K562 (cell line): Measurements from ENCODE around the gene CDYL2. TPM values are rescaled to one million over a fixed set of nuclear protein-coding genes. Genes with fewer than 3 reads are reported as not detected.

ENCODE experiments used
- ATAC-seq: fragments of 200-7000 bp; cut with Tn5 transposase; 3 replicates; pipeline ENCODE4 v1.9.1; 2020; ENCODE audit warnings: moderate library complexity
- BruUV-seq: library from RNA; stranded (reverse); fragments of 400-500 nt; replicated peaks from 2 replicates; lab custom pipeline; 2021; lab: Mats Ljungman, UMichigan
- CTCF ChIA-PET: fragments of 300-600 bp; formaldehyde crosslinking; extraction: SDS; loops from one replicate; lab custom pipeline; 2021; ENCODE audit warnings: low intra/inter-chr PET ratio; lab: Yijun Ruan, JAX
- POLR2A ChIA-PET: fragments of 300-600, 350-650 bp; sonication (Branson Sonifier 250); formaldehyde crosslinking; extraction: SDS; loops from one replicate; lab custom pipeline; 2021; ENCODE audit warnings: antibody characterized with exemption, inconsistent platforms; lab: Yijun Ruan, JAX
- DNase-seq, 4 experiments: peaks; one replicate each; pipeline versions ENCODE4 v3.0.0 to v3.0.0-alpha.2; 2011 to 2018; ENCODE audit warnings: low spot score in 3 of 4, mixed read lengths in 3 of 4; ENCODE audit errors: extremely low read depth in 1 of 4
- FAIRE-seq: peaks from 2 replicates; lab custom pipeline; 2011; peaks lifted over from hg19 to GRCh38; lab: Jason Lieb, UNC
- H2AFZ ChIP-seq: 2 replicates; pipeline ENCODE4 v1.6.0; 2011; ENCODE audit warnings: low read depth, low read length, control low read depth, inconsistent platforms
- H3K27ac ChIP-seq: fragments of 200-600 bp; 3 replicates; pipeline ENCODE4 v1.8.0; 2011; ENCODE audit warnings: low read depth, mild to moderate bottlenecking, control low read depth, inconsistent platforms, low read length, moderate library complexity, mixed read lengths; ENCODE audit errors: extremely low read depth
- H3K27me3 ChIP-seq, 2 experiments: fragments of 300-600 bp in 1 of 2; 2 replicates in 1 of 2; 3 replicates in 1 of 2; pipeline versions ENCODE4 v1.6.0 to v1.8.0; 2011; ENCODE audit warnings: inconsistent platforms in 2 of 2, low read length in 2 of 2, mild to moderate bottlenecking in 1 of 2, mixed read lengths in 1 of 2, moderate library complexity in 1 of 2; ENCODE audit not compliant: control insufficient read depth in 2 of 2, insufficient read depth in 2 of 2
- H3K36me3 ChIP-seq: fragments of 300-600 bp; 3 replicates; pipeline ENCODE4 v1.8.0; 2011; ENCODE audit warnings: mild to moderate bottlenecking, low read length, inconsistent platforms; ENCODE audit not compliant: control insufficient read depth, insufficient read depth
- H3K4me1 ChIP-seq, 2 experiments: fragments of 200-600 bp in 1 of 2; replicated peaks in 1 of 2; 2 replicates in 1 of 2; 3 replicates in 1 of 2; pipeline versions ENCODE4 v1.5.1 to v1.8.0; 2011; ENCODE audit warnings: inconsistent platforms in 2 of 2, low read length in 2 of 2, mild to moderate bottlenecking in 1 of 2, mixed read lengths in 1 of 2, moderate library complexity in 1 of 2; ENCODE audit not compliant: control insufficient read depth in 2 of 2, insufficient read depth in 2 of 2
- H3K4me2 ChIP-seq: 2 replicates; pipeline ENCODE4 v1.6.1; 2011; ENCODE audit warnings: low read length, control low read depth, inconsistent platforms, mixed read lengths; ENCODE audit not compliant: insufficient read depth
- H3K4me3 ChIP-seq: fragments of 200-600 bp; sonication (generic), shearing (Covaris generic); 2 replicates; pipeline ENCODE4 v1.5.1; 2016; ENCODE audit warnings: control low read depth, inconsistent platforms
- H3K79me2 ChIP-seq: fragments of 200-600 bp; 3 replicates; pipeline ENCODE4 v1.8.0; 2011; ENCODE audit warnings: low read length, inconsistent platforms; ENCODE audit not compliant: control insufficient read depth, insufficient read depth
- H3K9ac ChIP-seq, 2 experiments: 2 replicates each; pipeline versions ENCODE4 v1.6.0 to v1.6.1; 2011; ENCODE audit warnings: low read depth in 2 of 2, low read length in 2 of 2, control low read depth in 1 of 2, inconsistent platforms in 1 of 2, mild to moderate bottlenecking in 1 of 2, mixed read lengths in 1 of 2; ENCODE audit not compliant: insufficient read depth in 1 of 2
- H3K9me1 ChIP-seq: one replicate; pipeline ENCODE4 v1.6.0; 2011; ENCODE audit warnings: inconsistent platforms, mild to moderate bottlenecking, low read length, moderate library complexity; ENCODE audit not compliant: control insufficient read depth, insufficient read depth
- H3K9me3 ChIP-seq: replicated peaks from 2 replicates; pipeline ENCODE4 v1.5.1; 2011; ENCODE audit warnings: low read depth, low read length, inconsistent platforms; ENCODE audit not compliant: control insufficient read depth, insufficient read depth
- H4K20me1 ChIP-seq: replicated peaks from 2 replicates; pipeline ENCODE4 v1.6.1; 2011; ENCODE audit warnings: low read length, inconsistent platforms, mixed read lengths; ENCODE audit not compliant: control insufficient read depth, insufficient read depth
- ADNP ChIP-seq: fragments of 200-800 bp; sonication (Bioruptor generic); IDR thresholded peaks from 2 replicates; pipeline ENCODE4 v1.6.1; 2016; ENCODE audit warnings: missing genetic modification characterization, missing compliant biosample characterization
- ASH1L ChIP-seq: fragments of 450-650 bp; IDR thresholded peaks from 2 replicates; pipeline ENCODE4 v1.6.1; 2018; ENCODE audit warnings: borderline replicate concordance, mild to moderate bottlenecking, low read depth; ENCODE audit not compliant: partially characterized antibody
- C11orf30 ChIP-seq: fragments of 450-650 bp; IDR thresholded peaks from 2 replicates; pipeline ENCODE4 v1.6.1; 2016; ENCODE audit warnings: low read depth, mild to moderate bottlenecking
- HDAC8 ChIP-seq: fragments of 450-650 bp; IDR thresholded peaks from 2 replicates; pipeline ENCODE4 v1.6.1; 2016; ENCODE audit warnings: mild to moderate bottlenecking, missing genetic modification characterization, moderate library complexity, missing compliant biosample characterization
- HSF4 ChIP-seq: fragments of 250-450 bp; sonication (Bioruptor Pico); IDR thresholded peaks from 2 replicates; pipeline ENCODE4 v2.1.2; 2022; ENCODE audit warnings: mild to moderate bottlenecking, moderate library complexity, borderline replicate concordance
- MAFG ChIP-seq: fragments of 450-650 bp; conservative IDR thresholded peaks from 2 replicates; pipeline ENCODE4 v1.6.1; 2016; ENCODE audit warnings: missing genetic modification characterization, missing compliant biosample characterization
- POLR2G ChIP-seq: fragments of 200-400 bp; formaldehyde crosslinking; IDR thresholded peaks from 2 replicates; pipeline ENCODE4 v1.6.1; 2017; ENCODE audit warnings: low read depth, mild to moderate bottlenecking, antibody characterized with exemption, low read length, moderate library complexity
- TEAD4 ChIP-seq, 2 experiments: sonication (generic) in 1 of 2; formaldehyde crosslinking in 1 of 2; IDR thresholded peaks; 2 replicates each; pipeline versions ENCODE4 v1.6.1 to v1.8.0; 2012 to 2022; ENCODE audit warnings: borderline replicate concordance in 1 of 2, inconsistent platforms in 1 of 2, low read length in 1 of 2, mild to moderate bottlenecking in 1 of 2, missing genetic modification reagents in 1 of 2
- ZFPM2 ChIP-seq: fragments of 250-450 bp; sonication (Bioruptor Pico); IDR thresholded peaks from 2 replicates; pipeline ENCODE4 v1.5.1; 2022; ENCODE audit warnings: mild to moderate bottlenecking
- ZNF316 ChIP-seq: fragments of 450-650 bp; IDR thresholded peaks from 2 replicates; pipeline ENCODE4 v1.6.1; 2016
- WGBS: fragments of 100-300 bp; shearing (Covaris generic); methylation state at CpG from one replicate; pipeline ENCODE4 v1.1.6; 2016; ENCODE audit warnings: low coverage, mixed read lengths; ENCODE audit not compliant: insufficient coverage; ENCODE audit errors: missing lambda C conversion rate; 5-methylcytosine and 5-hydroxymethylcytosine counted together
- in situ Hi-C: fragments of 300-500 bp; cut with MboI; formaldehyde crosslinking; loops from 4 replicates; pipeline ENCODE4 v1.15.0; 2018; ENCODE audit warnings: inconsistent platforms, mixed read lengths
- intact Hi-C: fragments of 100-400 bp; cut with micrococcal nuclease; formaldehyde crosslinking; loops from 2 replicates; pipeline ENCODE4 v1.14.2; 2022
- polyA plus RNA-seq, 8 experiments: library from polyadenylated mRNA; depleted of rRNA in 4 of 8; stranded (reverse) in 5 of 8; unstranded in 3 of 8; fragments of >200 nt; fragmentation: Nextera tagmentation in 2 of 8; fragmentation: Illumina TruSeq in 1 of 8; extraction: Ambion mirVana in 2 of 8; extraction: Trizol in 1 of 8; gene quantifications; 2 replicates each; pipeline versions ENCODE4 v1.2.1 to v1.2.3, GENCODE V29; 2011 to 2014; ENCODE audit warnings: inconsistent platforms in 1 of 8, missing spikeins in 1 of 8
- total RNA-seq, 7 experiments: library from RNA; depleted of rRNA in 6 of 7; stranded (reverse); fragments of >200 nt in 6 of 7; fragmentation: Illumina TruSeq in 2 of 7; extraction: Trizol in 2 of 7; gene quantifications; 2 replicates each; pipeline versions ENCODE4 v1.2.1 to v1.2.3, GENCODE V29; 2011 to 2021; ENCODE audit warnings: low replicate concordance in 1 of 7
- TF ChIP-seq, protein P1 (sequence below): fragments of 450-650 bp; IDR thresholded peaks from 2 replicates; pipeline ENCODE4 v1.6.1; 2018; ENCODE audit not compliant: partially characterized antibody

The CDYL2 gene
- total and polyA plus RNA-seq, 9 of the 15 experiments (the other 6 are each of a cell fraction or from before 2014, with no cell fraction given) = under 0.01 to 0.04 (median 0.01) TPM; not detected in 6

DNA sequence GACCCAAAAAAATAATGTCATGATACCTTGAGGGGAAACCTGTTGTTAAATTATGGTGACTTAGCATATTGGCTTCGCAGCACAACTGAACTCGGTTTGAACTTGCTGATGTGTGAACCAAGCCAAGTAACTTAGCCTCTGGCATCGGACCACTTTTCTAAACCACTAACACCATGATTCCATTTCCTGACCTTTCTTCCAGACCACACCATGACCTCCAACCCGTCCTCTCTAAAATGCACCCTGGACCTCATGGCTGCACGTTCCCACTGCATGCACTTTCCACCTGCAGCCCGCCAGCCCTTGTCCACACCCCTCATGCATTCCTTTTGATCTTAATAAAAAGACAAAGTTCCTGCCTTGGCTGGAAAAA lies 234.3 kb downstream of the CDYL2 start:
- H3K9ac ChIP-seq = no peak overlapping the region
- ChIA-PET POLR2A (no interaction called here), CTCF (no interaction called here)
- no peaks in the 10 kb centered on the region for H4K20me1 ChIP-seq
- no peak overlapping the region for H2AFZ ChIP-seq
- no peak for ATAC-seq
- H3K4me3 ChIP-seq = no peak overlapping the region
- 2% methylated on average over 6 of the region's 6 CpGs for WGBS
- no peak for FAIRE-seq
- H3K27me3 ChIP-seq = no peaks in the 10 kb centered on the region
- no peak overlapping the region for H3K4me2 ChIP-seq
- in situ Hi-C loops = no loop called here
- BruUV-seq = no TSS peak
- no peaks in the 10 kb centered on the region for H3K79me2 ChIP-seq
- H3K36me3 ChIP-seq = no peaks in the 10 kb centered on the region
- H3K27ac ChIP-seq = no peak overlapping the region
- intact Hi-C loops = no loop called here
- DNase-seq = no peak
- TF ChIP-seq TEAD4 (IDR thresholded peaks at IDR 0.05; ENCODE audit: low read length) (no peak), TEAD4 (CRISPR knock-in tag; IDR thresholded peaks at IDR 0.05; ENCODE audit: borderline replicate concordance) (no peak), ASH1L (no peak), HSF4 (CRISPR knock-in tag) (no peak), ADNP (no peak), ZNF316 (peak; percentile 65), POLR2G (no peak), MAFG (tag) (0 out of 2 replicates have a peak, but pooled peaks have one; percentile 30), ZFPM2 (CRISPR knock-in tag) (no peak), C11orf30 (peak; percentile 17; the same call in 1 of the 2 replicates), HDAC8 (no peak)
- TF ChIP-seq, protein P1, sequence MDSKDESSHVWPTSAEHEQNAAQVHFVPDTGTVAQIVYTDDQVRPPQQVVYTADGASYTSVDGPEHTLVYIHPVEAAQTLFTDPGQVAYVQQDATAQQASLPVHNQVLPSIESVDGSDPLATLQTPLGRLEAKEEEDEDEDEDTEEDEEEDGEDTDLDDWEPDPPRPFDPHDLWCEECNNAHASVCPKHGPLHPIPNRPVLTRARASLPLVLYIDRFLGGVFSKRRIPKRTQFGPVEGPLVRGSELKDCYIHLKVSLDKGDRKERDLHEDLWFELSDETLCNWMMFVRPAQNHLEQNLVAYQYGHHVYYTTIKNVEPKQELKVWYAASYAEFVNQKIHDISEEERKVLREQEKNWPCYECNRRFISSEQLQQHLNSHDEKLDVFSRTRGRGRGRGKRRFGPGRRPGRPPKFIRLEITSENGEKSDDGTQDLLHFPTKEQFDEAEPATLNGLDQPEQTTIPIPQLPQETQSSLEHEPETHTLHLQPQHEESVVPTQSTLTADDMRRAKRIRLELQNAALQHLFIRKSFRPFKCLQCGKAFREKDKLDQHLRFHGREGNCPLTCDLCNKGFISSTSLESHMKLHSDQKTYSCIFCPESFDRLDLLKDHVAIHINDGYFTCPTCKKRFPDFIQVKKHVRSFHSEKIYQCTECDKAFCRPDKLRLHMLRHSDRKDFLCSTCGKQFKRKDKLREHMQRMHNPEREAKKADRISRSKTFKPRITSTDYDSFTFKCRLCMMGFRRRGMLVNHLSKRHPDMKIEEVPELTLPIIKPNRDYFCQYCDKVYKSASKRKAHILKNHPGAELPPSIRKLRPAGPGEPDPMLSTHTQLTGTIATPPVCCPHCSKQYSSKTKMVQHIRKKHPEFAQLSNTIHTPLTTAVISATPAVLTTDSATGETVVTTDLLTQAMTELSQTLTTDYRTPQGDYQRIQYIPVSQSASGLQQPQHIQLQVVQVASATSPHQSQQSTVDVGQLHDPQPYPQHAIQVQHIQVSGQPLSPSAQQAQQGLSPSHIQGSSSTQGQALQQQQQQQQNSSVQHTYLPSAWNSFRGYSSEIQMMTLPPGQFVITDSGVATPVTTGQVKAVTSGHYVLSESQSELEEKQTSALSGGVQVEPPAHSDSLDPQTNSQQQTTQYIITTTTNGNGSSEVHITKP = no peak
- H3K4me1 ChIP-seq = no peaks in the 10 kb centered on the region; a peak in 1 of 5 replicates
- no peaks in the 10 kb centered on the region for H3K9me3 ChIP-seq
- H3K9me1 ChIP-seq = no peaks in the 10 kb centered on the region
